Skeletal muscle tissue (tissue), 4 donors: ENCODE results near the gene ARHGAP20. TPM values are rescaled to one million over a fixed set of nuclear protein-coding genes. Genes with fewer than 3 reads are reported as not detected.

ENCODE experiments used
- H3K27ac ChIP-seq: one replicate; pipeline ENCODE4 v1.7.0; 2013; ENCODE audit warnings: mild to moderate bottlenecking, low read depth, low read length, inconsistent platforms
- H3K27me3 ChIP-seq, 3 donors: one replicate each; pipeline ENCODE4 v1.7.0; 2013; ENCODE audit warnings: low read length in 3 of 3; ENCODE audit not compliant: control insufficient read depth in 3 of 3, insufficient read depth in 3 of 3
- H3K36me3 ChIP-seq, 3 donors: one replicate each; pipeline ENCODE4 v1.7.0; 2013; ENCODE audit warnings: low read length in 3 of 3; ENCODE audit not compliant: control insufficient read depth in 3 of 3, insufficient read depth in 3 of 3
- H3K4me1 ChIP-seq, 3 donors: one replicate each; pipeline ENCODE4 v1.7.0; 2013; ENCODE audit warnings: low read length in 3 of 3, mild to moderate bottlenecking in 3 of 3; ENCODE audit not compliant: control insufficient read depth in 3 of 3, insufficient read depth in 3 of 3
- H3K4me3 ChIP-seq, 3 donors: one replicate each; pipeline ENCODE4 v1.7.0; 2013; ENCODE audit warnings: low read length in 3 of 3
- H3K9ac ChIP-seq, 3 donors: one replicate each; pipeline ENCODE4 v1.7.0; 2013; ENCODE audit warnings: low read length in 3 of 3, mild to moderate bottlenecking in 3 of 3, moderate library complexity in 2 of 3, low read depth in 1 of 3
- H3K9me3 ChIP-seq, 3 donors: one replicate each; pipeline ENCODE4 v1.7.0; 2013; ENCODE audit warnings: low read length in 3 of 3; ENCODE audit not compliant: control insufficient read depth in 3 of 3
- total RNA-seq: library from RNA; depleted of rRNA; stranded (reverse); fragments of >200 nt; gene quantifications from one replicate; pipeline ENCODE4 v1.2.3, GENCODE V29; 2014
- donor health status: Osteomylitis.

The ARHGAP20 gene
- total RNA-seq, 1 donor from 2014 or later, result 8.9 TPM

DNA sequence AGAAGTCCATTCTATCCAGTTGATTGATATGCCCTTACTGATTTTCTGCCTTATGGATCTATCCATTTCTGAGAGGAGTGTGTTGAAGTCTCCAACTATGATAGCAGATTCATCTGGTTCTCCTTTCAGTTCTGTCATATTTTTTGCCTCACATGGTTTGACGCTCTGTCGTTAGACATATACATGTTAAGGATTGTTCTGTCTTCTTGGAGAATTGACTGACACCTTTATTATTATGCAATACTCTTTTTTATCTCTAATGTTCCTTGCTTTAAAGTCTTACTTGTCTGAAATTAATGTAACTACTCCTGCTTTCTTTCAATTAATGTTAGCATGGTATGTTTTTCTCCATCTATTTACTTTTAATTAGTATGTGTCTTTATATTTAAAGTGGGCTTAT lies 12.1 kb upstream of the ARHGAP20 start:
- Histone ChIP-seq H3K4me1 (no peaks in the 10 kb centered on the region), H3K4me3 (no peak overlapping the region), H3K27me3 (no peaks in the 10 kb centered on the region), H3K27ac (no peak overlapping the region), H3K9me3 (peaks cover 0 to 2% (median 0%) of the 10 kb centered on the region in 3 donors), H3K36me3 (no peaks in the 10 kb centered on the region), H3K9ac (no peak overlapping the region)

DNA sequence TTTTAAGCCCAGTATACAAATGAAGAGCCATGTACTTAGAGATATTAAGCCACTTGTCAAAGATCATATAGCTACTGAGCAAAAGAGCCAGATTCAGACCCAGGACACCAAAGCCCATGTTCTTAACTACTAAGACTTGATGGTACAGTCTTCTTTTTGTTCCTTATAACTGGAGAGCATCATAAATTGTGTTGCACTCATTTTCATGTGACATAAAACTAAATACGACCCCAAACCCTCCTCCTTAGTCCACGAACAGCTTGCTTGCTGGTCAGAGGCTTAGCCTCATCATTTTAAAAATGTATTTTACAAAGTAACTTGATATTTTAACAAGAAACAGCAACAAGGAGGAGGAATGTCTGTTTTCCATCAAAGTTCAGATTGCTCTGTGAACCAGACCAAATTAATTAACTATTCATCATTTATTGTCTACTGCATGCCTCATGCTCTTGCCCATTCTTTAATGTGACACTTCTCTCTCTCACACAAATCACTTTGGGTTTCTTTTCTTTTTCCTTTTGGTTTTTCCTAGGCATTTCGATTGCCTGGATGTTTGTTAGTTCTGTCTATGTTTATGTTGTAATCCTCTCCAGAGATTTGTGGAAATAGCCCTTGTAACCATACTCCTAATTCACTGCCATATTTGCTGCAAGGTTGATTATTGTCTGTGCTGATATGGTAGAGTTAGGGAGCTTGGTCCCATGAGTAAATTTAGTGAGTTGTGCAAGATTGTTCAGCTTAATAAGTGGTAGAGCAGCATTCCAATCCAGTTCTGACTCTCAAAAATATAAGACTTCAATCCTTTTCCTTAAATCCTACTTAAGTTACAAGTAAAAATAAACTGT lies 8.4 kb upstream of the ARHGAP20 start:
- Histone ChIP-seq H3K9ac (no peak overlapping the region), H3K4me1 (no peaks in the 10 kb centered on the region), H3K4me3 (no peak overlapping the region), H3K27me3 (no peaks in the 10 kb centered on the region), H3K27ac (no peak overlapping the region), H3K36me3 (no peaks in the 10 kb centered on the region), H3K9me3 (no peaks in the 10 kb centered on the region)

DNA sequence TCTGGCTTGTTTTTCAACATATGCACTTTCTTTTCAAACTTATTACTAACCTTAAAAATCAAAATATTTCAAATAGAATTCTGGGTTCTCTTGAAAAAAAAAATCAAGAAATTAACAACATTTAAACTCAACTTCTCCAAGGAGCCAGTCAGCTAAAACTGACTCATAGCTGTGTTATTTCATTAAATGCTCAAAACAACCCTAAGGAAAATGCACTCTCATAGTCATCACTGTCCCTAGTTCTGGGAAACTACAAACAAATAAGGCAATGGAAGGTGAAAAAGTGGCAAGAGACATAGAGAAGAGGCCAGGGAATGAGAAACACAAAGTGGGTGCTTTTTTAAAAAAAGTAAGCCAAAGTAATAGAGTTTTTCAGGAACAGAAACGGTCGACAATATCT lies 4.1 kb upstream of the ARHGAP20 start:
- H3K4me3 ChIP-seq, result no peak overlapping the region
- peaks cover 9 to 11% (median 10%) of the 10 kb centered on the region in 3 donors for H3K4me1 ChIP-seq
- H3K9ac ChIP-seq, result no peak overlapping the region
- no peak overlapping the region for H3K27ac ChIP-seq
- H3K36me3 ChIP-seq, result no peaks in the 10 kb centered on the region
- H3K27me3 ChIP-seq, result peaks cover 0 to 12% (median 0%) of the 10 kb centered on the region in 3 donors
- H3K9me3 ChIP-seq, result no peaks in the 10 kb centered on the region

DNA sequence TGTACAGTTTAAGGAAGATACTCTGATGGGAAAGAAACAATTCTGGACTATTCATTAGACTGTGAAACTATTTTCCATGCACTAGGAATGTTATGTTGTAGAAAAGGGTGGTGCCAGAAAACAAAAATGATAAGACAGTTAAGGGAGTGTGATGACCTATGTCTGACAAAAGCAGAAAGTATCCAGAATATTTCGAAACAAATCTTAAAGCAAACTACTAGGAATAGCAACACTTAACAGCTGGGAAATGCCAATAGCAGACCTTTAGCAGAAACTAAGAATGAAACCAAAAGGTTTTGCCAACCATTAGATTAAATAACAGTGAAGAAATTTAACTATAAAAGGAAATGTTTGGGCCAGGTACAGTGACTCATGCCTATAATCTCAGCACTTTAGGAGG lies 3.3 kb upstream of the ARHGAP20 start:
- Histone ChIP-seq H3K9ac (no peak overlapping the region), H3K4me1 (peaks cover 15 to 18% (median 16%) of the 10 kb centered on the region in 3 donors), H3K9me3 (no peaks in the 10 kb centered on the region), H3K36me3 (no peaks in the 10 kb centered on the region), H3K4me3 (no peak overlapping the region), H3K27me3 (peaks cover 0 to 16% (median 2%) of the 10 kb centered on the region in 3 donors), H3K27ac (no peak overlapping the region)

DNA sequence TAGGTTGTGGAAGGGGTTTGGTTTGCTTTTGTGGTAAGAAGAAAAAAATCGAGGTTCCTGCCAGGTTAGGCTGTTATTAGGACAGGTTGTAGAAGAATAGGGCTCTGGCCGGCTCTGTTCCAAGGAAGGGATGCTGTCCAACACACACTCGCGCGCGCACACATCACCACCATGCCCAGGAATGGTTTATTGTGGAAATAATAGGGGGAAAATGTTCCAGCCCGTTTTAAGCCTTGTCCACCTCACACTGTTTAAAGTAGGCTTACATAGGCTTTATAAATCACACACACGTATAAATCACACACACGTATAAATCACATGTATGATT lies 1.2 kb upstream of the ARHGAP20 start:
- Histone ChIP-seq H3K27ac (no peak overlapping the region), H3K36me3 (no peaks in the 10 kb centered on the region), H3K4me1 (peaks cover 17 to 19% (median 17%) of the 10 kb centered on the region in 3 donors), H3K9ac (peak overlapping the region in 2 of 3 donors; percentile 39 to 72), H3K9me3 (no peaks in the 10 kb centered on the region), H3K4me3 (peak overlapping the region; percentile 74 to 79 (median 75)), H3K27me3 (peaks cover 0 to 18% (median 4%) of the 10 kb centered on the region in 3 donors)

DNA sequence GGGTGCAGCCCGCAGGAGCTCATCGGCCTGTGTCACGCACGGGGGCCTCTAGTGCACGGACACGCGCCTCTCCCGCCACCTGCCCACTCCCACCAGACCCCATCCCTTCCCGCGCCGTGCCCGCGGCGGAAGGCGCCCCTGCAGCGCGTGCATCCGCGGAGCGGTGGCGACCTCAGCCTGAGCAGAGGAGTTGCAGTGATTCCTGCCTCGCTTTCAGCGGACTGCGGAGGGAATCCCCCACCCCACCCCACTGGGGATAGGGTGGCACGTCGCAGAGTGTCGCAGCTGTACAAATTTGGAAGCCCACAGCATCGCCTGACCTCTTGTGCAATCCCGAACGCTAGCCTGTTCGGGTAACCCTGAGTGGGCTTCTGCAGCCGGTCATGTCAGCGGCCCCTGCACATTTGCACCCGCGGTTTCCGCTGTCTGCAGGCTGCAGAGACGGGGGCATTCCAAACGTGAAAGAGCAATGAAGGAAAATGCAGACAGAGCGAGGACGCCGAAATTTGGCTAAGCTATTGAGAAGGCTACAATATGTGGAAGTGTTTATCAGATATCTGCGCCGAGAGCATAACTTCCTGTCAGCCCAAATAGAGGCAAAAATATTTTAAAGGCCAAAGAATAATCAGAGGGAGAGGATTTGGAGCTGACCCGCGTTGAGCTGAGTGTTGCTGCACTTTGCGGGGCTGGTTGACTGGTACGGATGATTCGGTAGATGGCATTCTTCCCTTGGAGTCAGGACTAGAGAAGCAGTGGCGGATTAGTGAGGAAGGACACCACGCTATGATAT lies 617 bp upstream of the ARHGAP20 start:
- Histone ChIP-seq H3K36me3 (no peaks in the 10 kb centered on the region), H3K27me3 (peaks cover 0 to 18% (median 4%) of the 10 kb centered on the region in 3 donors), H3K4me1 (peaks cover 17 to 19% (median 17%) of the 10 kb centered on the region in 3 donors), H3K4me3 (peak overlapping the region; percentile 74 to 79 (median 75)), H3K27ac (no peak overlapping the region), H3K9me3 (no peaks in the 10 kb centered on the region), H3K9ac (peak overlapping the region in 2 of 3 donors; percentile 39 to 72)

DNA sequence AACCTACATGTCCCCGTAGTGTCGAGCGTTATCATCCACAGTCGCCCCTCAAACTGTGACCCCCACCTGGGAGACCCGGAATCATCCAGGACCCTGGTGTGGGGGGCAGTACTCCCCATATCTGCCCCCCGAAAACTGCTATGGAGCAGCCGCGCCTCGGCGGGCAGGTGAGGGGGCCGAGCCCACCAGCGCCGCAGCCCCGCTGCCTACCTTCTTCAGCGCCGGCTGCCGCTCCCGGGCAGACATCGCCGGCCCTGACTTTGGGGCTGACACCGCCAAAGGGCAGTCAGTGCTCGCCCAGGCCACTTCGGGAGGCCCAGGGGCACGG lies 825 bp downstream of the ARHGAP20 start:
- H3K27ac ChIP-seq, result peak overlapping the region; percentile 48
- H3K4me3 ChIP-seq, result peak overlapping the region; percentile 59 to 75 (median 72)
- H3K9me3 ChIP-seq, result no peaks in the 10 kb centered on the region
- peaks cover 0 to 18% (median 4%) of the 10 kb centered on the region in 3 donors for H3K27me3 ChIP-seq
- H3K36me3 ChIP-seq, result no peaks in the 10 kb centered on the region
- H3K4me1 ChIP-seq, result peaks cover 17 to 19% (median 17%) of the 10 kb centered on the region in 3 donors
- H3K9ac ChIP-seq, result peak overlapping the region; percentile 69 to 77 (median 69)

DNA sequence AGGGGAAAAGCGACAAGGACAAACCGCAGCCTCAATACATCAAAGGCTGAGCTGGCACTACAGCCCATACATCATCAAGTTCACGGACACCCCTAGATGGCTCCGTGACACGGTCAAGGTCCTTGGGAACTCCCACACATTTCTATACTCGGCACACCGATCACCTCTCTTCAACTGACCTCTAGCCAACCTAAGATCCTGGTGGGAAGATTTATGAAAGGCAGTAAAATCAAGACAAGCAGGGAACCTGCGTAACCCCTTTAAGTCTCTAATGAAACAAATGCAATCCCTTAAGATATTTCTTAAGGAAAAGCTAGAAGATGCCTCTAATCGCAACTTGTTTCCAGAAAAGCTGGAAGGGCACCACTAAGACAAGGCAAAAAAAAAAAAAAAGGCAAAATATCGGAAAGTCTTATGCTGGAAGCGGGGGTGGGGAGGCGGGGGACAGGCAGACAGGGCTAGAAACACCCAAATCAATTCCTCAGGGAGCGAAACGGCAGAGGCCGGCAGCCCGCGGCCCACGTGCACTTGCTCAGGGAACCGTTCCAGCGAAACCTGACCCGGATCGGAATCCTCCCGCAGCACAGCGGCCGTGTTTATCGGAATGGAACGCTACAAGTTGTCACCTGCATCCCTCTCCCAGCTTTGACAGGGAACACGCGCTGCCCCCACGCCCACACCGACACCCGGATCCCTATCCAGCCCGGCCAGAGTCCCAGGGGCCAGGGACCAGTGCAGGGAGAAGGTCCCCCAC lies 1.4 kb downstream of the ARHGAP20 start:
- Histone ChIP-seq H3K27ac (peak overlapping the region; percentile 6), H3K9ac (peak overlapping the region; percentile 30 to 65 (median 60))

DNA sequence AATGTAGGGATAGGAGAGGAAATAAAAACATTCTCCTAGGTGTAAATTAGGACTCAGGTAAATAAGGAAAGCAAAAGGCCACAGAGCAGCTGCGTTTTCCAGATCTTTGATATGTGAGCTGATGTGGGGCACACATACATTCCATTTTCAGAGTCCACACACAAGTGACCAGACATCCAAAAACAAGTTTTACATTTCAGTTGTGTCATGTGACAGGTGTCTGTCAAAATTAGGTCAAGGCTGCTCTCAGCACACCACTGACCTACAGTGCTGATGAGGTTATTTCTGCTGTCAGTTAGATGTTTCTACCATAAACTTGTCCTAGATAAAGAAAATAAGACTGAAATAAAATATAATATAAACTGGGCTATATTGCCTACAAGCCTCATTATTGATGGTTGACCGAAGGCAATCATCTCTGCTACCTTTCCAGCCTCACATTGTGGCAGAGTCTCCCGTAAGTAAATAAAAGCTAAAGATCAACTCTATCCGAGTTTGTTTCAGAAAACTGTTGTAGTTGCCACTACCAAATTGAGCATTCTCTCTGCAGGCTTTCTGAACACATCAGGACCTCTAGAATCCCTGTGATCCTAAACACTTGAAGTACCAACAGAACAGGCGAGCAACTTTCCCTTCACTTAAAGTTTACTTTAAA lies 7.9 kb downstream of the ARHGAP20 start:
- H3K9ac ChIP-seq, result no peak overlapping the region
- peak overlapping the region; percentile 64 for H3K27ac ChIP-seq

More for the DNA sequence above, 1.4 kb downstream of the ARHGAP20 start:
- H3K9me3 ChIP-seq, result no peaks in the 10 kb centered on the region
- H3K27me3 ChIP-seq, result peaks cover 0 to 18% (median 4%) of the 10 kb centered on the region in 3 donors
- H3K4me1 ChIP-seq, result peaks cover 17 to 19% (median 17%) of the 10 kb centered on the region in 3 donors
- peak overlapping the region; percentile 52 to 75 (median 72) for H3K4me3 ChIP-seq
- H3K36me3 ChIP-seq, result no peaks in the 10 kb centered on the region

More for the DNA sequence above, 7.9 kb downstream of the ARHGAP20 start:
- H3K36me3 ChIP-seq, result no peaks in the 10 kb centered on the region
- H3K9me3 ChIP-seq, result no peaks in the 10 kb centered on the region
- H3K27me3 ChIP-seq, result no peaks in the 10 kb centered on the region
- no peak overlapping the region for H3K4me3 ChIP-seq
- peaks cover 0 to 16% (median 8%) of the 10 kb centered on the region in 3 donors for H3K4me1 ChIP-seq
